HCT116 (cell line): ENCODE measurements around the gene PCBP1. TPM values are rescaled to one million over a fixed set of nuclear protein-coding genes. Genes with fewer than 3 reads are reported as not detected.

Source experiments
- ATAC-seq: fragments of 200-7000 bp; cut with Tn5 transposase; 2 replicates; pipeline ENCODE4 v1.9.1; 2020; ENCODE audit warnings: mild to moderate bottlenecking, moderate library complexity
- BruUV-seq: library from RNA; stranded (reverse); fragments of 400-500 nt; replicated peaks from 2 replicates; lab custom pipeline; 2021; lab: Mats Ljungman, UMichigan
- CTCF ChIA-PET: fragments of 300-600 bp; sonication (Branson Sonifier 250); formaldehyde crosslinking; loops from one replicate; lab custom pipeline; 2021; ENCODE audit warnings: antibody characterized with exemption; lab: Charles Lee
- POLR2A ChIA-PET: fragments of 300-600, 350-600 bp; sonication (Branson Sonifier 250); formaldehyde crosslinking; loops from one replicate; lab custom pipeline; 2021; ENCODE audit warnings: antibody characterized with exemption; lab: Charles Lee
- RAD21 ChIA-PET, 2 experiments: fragments of 300-600 bp; sonication (Branson Sonifier 250); formaldehyde crosslinking; loops; one replicate each; lab custom pipeline; 2023; ENCODE audit warnings: low total read pairs in 2 of 2; ENCODE audit not compliant: uncharacterized antibody in 2 of 2, unreplicated experiment in 2 of 2, low non-redundant PET in 1 of 2; lab: Charles Lee
- DNase-seq: peaks from one replicate; pipeline ENCODE4 v3.0.0-alpha.2; 2010; ENCODE audit warnings: low read depth, low spot score
- H2AFZ ChIP-seq: fragments of 200-600 bp; shearing (Covaris generic), sonication (generic); 2 replicates; pipeline ENCODE4 v1.6.1; 2017; ENCODE audit warnings: low read depth, mixed run types, mixed read lengths, antibody characterized with exemption, low read length; ENCODE audit not compliant: poor library complexity, severe bottlenecking
- H3K27ac ChIP-seq: 2 replicates; pipeline ENCODE4 v1.5.1; 2012; ENCODE audit warnings: low read depth, low read length
- H3K27me3 ChIP-seq: fragments of 200-600 bp; sonication (generic); 2 replicates; pipeline ENCODE4 v1.6.1; 2016; ENCODE audit warnings: mixed run types, low read length, mixed read lengths; ENCODE audit not compliant: insufficient read depth
- H3K36me3 ChIP-seq, 2 experiments: fragments of 200-500 bp in 1 of 2; fragments of 200-600 bp in 1 of 2; sonication (Bioruptor generic) in 1 of 2; sonication (generic) in 1 of 2; 2 replicates each; pipeline versions ENCODE4 v1.5.1 to v1.6.1; 2014 to 2016; ENCODE audit warnings: low read length in 2 of 2, inconsistent platforms in 1 of 2, mixed read lengths in 1 of 2, mixed run types in 1 of 2; ENCODE audit not compliant: insufficient read depth in 2 of 2, control insufficient read depth in 1 of 2
- H3K4me1 ChIP-seq, 2 experiments: fragments of 200-600 bp in 1 of 2; sonication (generic) in 1 of 2; 2 replicates each; pipeline versions ENCODE4 v1.5.1 to v1.6.1; 2012 to 2017; ENCODE audit warnings: low read length in 2 of 2, inconsistent platforms in 1 of 2, mild to moderate bottlenecking in 1 of 2, mixed read lengths in 1 of 2, mixed run types in 1 of 2, moderate library complexity in 1 of 2; ENCODE audit not compliant: insufficient read depth in 2 of 2, control insufficient read depth in 1 of 2
- H3K4me2 ChIP-seq: fragments of 200-600 bp; sonication (generic); 2 replicates; pipeline ENCODE4 v1.6.1; 2017; ENCODE audit warnings: mixed run types, low read length, mixed read lengths
- H3K4me3 ChIP-seq, 2 experiments: fragments of 200-600 bp in 1 of 2; sonication (generic) in 1 of 2; replicated peaks in 1 of 2; 2 replicates each; pipeline ENCODE4 v1.5.1; 2011 to 2016; ENCODE audit warnings: low read length in 2 of 2, control low read depth in 1 of 2, low read depth in 1 of 2, mild to moderate bottlenecking in 1 of 2, mixed read lengths in 1 of 2, mixed run types in 1 of 2
- H3K79me2 ChIP-seq: fragments of 200-600 bp; sonication (generic); 2 replicates; pipeline ENCODE4 v1.6.1; 2017; ENCODE audit warnings: mild to moderate bottlenecking, mixed run types, low read length, moderate library complexity, mixed read lengths; ENCODE audit not compliant: insufficient read depth
- H3K9ac ChIP-seq: fragments of 200-600 bp; sonication (generic); 2 replicates; pipeline ENCODE4 v1.6.1; 2016; ENCODE audit warnings: low read length, mixed read lengths
- H3K9me2 ChIP-seq: fragments of 200-600 bp; sonication (generic), shearing (Covaris generic); 2 replicates; pipeline ENCODE4 v1.6.1; 2017; ENCODE audit warnings: mixed run types, mild to moderate bottlenecking, moderate library complexity; ENCODE audit not compliant: insufficient read depth
- H3K9me3 ChIP-seq, 2 experiments: fragments of 200-500 bp in 1 of 2; fragments of 200-600 bp in 1 of 2; sonication (Bioruptor generic) in 1 of 2; sonication (generic) in 1 of 2; 2 replicates each; pipeline ENCODE4 v1.6.1; 2014 to 2017; ENCODE audit warnings: low read length in 2 of 2, mixed read lengths in 2 of 2, inconsistent platforms in 1 of 2, low read depth in 1 of 2, mild to moderate bottlenecking in 1 of 2, mixed run types in 1 of 2, moderate library complexity in 1 of 2; ENCODE audit not compliant: control insufficient read depth in 1 of 2, insufficient read depth in 1 of 2
- H4K20me1 ChIP-seq: fragments of 200-600 bp; sonication (generic), shearing (Covaris generic); 2 replicates; pipeline ENCODE4 v1.6.1; 2017; ENCODE audit warnings: mixed run types, mild to moderate bottlenecking, moderate library complexity; ENCODE audit not compliant: insufficient read depth
- CBX3 ChIP-seq: IDR thresholded peaks from 2 replicates; pipeline ENCODE4 v1.6.1; 2012; ENCODE audit warnings: low read depth
- CEBPB ChIP-seq: IDR thresholded peaks from 2 replicates; pipeline ENCODE4 v1.6.1; 2012; ENCODE audit warnings: low read depth
- EZH2phosphoT487 ChIP-seq: fragments of 200-600 bp; IDR thresholded peaks from 2 replicates; pipeline ENCODE4 v1.6.1; 2018; ENCODE audit warnings: antibody characterized with exemption, borderline replicate concordance
- FOSL1 ChIP-seq: IDR thresholded peaks from 2 replicates; pipeline ENCODE4 v1.6.1; 2012; ENCODE audit warnings: low read depth
- POLR2AphosphoS5 ChIP-seq: IDR thresholded peaks from 2 replicates; pipeline ENCODE4 v1.6.1; 2011; ENCODE audit warnings: mild to moderate bottlenecking, low read depth, low read length, moderate library complexity
- RAD21 ChIP-seq: IDR thresholded peaks from 2 replicates; pipeline ENCODE4 v1.6.1; 2012; ENCODE audit warnings: low read depth, mild to moderate bottlenecking
- SIN3A ChIP-seq: IDR thresholded peaks from 2 replicates; pipeline ENCODE4 v1.6.1; 2012; ENCODE audit warnings: low read depth
- SRF ChIP-seq: IDR thresholded peaks from 2 replicates; pipeline ENCODE4 v1.6.1; 2012; ENCODE audit warnings: low read depth
- YY1 ChIP-seq: IDR thresholded peaks from 2 replicates; pipeline ENCODE4 v1.6.1; 2011; ENCODE audit warnings: low read length, low read depth, moderate library complexity, mild to moderate bottlenecking; ENCODE audit not compliant: insufficient replicate concordance; ENCODE audit errors: extremely low read depth
- intact Hi-C: fragments of 100-400 bp; cut with micrococcal nuclease; formaldehyde crosslinking; loops from 2 replicates; pipeline ENCODE4 v1.10.0; 2022
- total RNA-seq: library from RNA; stranded (reverse); gene quantifications from one replicate; pipeline ENCODE4 v1.2.1, GENCODE V29; 2021; ENCODE audit not compliant: unreplicated experiment
- TF ChIP-seq, protein P1 (sequence below): IDR thresholded peaks from 2 replicates; pipeline ENCODE4 v1.6.1; 2011; ENCODE audit warnings: mild to moderate bottlenecking, low read length, moderate library complexity; ENCODE audit not compliant: insufficient replicate concordance; ENCODE audit errors: extremely low read depth
- TF ChIP-seq, protein P2 (sequence below): IDR thresholded peaks from 2 replicates; pipeline ENCODE4 v1.6.1; 2012; ENCODE audit warnings: low read depth

Gene PCBP1
- total RNA-seq, 1 experiment from 2014 or later: 256 TPM

DNA sequence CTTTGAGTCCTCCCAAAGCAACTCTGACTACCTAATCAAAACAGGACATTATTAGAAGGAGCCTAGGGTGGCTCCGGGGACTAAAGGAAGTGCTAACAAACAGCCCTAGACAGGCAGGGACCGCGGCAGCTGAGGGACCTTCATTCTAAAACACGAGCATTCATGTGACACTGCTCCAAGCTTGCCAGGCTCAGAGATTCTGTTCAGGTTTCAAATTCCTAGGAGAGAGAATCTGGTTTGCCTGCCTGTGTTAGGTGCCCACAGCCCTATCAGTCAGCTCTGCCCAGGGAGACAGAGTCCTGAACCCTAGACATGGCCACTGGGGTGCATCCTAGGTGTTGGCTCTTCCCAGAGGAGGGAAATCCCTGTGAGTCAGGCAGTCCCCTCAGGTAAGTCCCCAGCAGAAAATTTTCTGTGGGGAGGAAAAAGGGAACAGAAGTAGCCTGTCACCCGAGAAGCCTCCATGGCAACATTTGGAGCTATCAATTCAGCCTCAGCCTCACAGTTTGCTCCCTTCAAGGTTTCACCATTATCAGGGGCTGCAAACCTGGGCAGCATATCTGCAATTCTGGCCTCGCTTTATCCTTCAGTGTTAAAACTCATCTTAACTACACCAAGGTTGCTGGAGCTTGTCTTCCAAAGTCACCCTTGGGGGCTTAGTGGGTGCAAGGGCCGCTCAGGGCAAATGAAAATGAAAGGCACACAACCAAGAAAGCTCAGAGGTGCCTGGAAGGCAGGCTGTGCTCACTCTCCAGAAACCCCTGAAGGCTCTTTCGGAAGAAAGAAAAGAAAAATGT lies 28.6 kb downstream of the PCBP1 start:
- BruUV-seq: no TSS peak
- Histone ChIP-seq H3K36me3 (no peaks in the 10 kb centered on the region), H3K4me3 (no peak overlapping the region), H3K79me2 (no peaks in the 10 kb centered on the region), H3K4me1 (peaks cover 30 to 37% of the 10 kb centered on the region in 2 experiments), H4K20me1 (no peaks in the 10 kb centered on the region), H3K4me2 (no peak overlapping the region), H3K27ac (no peak overlapping the region), H3K9me2 (no peaks in the 10 kb centered on the region), H2AFZ (no peak overlapping the region), H3K9ac (no peak overlapping the region), H3K9me3 (no peaks in the 10 kb centered on the region), H3K27me3 (no peaks in the 10 kb centered on the region)
- no peak for ATAC-seq
- ChIA-PET CTCF (no interaction called here), POLR2A (interaction anchor here (0.7 to 1.3 kb wide), 4 partner anchors 20 to 202 kb away, joined by 3 to 5 read pairs (median 4); partner anchors contain the start of gene MXD1), RAD21 (no interaction called here)
- intact Hi-C loops: no loop called here
- TF ChIP-seq CEBPB (no peak), FOSL1 (no peak), SRF (no peak), SIN3A (no peak), POLR2AphosphoS5 (no peak), EZH2phosphoT487 (no peak), CBX3 (no peak), RAD21 (no peak), YY1 (no peak)
- TF ChIP-seq, protein P1, sequence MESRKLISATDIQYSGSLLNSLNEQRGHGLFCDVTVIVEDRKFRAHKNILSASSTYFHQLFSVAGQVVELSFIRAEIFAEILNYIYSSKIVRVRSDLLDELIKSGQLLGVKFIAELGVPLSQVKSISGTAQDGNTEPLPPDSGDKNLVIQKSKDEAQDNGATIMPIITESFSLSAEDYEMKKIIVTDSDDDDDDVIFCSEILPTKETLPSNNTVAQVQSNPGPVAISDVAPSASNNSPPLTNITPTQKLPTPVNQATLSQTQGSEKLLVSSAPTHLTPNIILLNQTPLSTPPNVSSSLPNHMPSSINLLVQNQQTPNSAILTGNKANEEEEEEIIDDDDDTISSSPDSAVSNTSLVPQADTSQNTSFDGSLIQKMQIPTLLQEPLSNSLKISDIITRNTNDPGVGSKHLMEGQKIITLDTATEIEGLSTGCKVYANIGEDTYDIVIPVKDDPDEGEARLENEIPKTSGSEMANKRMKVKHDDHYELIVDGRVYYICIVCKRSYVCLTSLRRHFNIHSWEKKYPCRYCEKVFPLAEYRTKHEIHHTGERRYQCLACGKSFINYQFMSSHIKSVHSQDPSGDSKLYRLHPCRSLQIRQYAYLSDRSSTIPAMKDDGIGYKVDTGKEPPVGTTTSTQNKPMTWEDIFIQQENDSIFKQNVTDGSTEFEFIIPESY: no peak
- TF ChIP-seq, protein P2, sequence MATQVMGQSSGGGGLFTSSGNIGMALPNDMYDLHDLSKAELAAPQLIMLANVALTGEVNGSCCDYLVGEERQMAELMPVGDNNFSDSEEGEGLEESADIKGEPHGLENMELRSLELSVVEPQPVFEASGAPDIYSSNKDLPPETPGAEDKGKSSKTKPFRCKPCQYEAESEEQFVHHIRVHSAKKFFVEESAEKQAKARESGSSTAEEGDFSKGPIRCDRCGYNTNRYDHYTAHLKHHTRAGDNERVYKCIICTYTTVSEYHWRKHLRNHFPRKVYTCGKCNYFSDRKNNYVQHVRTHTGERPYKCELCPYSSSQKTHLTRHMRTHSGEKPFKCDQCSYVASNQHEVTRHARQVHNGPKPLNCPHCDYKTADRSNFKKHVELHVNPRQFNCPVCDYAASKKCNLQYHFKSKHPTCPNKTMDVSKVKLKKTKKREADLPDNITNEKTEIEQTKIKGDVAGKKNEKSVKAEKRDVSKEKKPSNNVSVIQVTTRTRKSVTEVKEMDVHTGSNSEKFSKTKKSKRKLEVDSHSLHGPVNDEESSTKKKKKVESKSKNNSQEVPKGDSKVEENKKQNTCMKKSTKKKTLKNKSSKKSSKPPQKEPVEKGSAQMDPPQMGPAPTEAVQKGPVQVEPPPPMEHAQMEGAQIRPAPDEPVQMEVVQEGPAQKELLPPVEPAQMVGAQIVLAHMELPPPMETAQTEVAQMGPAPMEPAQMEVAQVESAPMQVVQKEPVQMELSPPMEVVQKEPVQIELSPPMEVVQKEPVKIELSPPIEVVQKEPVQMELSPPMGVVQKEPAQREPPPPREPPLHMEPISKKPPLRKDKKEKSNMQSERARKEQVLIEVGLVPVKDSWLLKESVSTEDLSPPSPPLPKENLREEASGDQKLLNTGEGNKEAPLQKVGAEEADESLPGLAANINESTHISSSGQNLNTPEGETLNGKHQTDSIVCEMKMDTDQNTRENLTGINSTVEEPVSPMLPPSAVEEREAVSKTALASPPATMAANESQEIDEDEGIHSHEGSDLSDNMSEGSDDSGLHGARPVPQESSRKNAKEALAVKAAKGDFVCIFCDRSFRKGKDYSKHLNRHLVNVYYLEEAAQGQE: no peak
- DNase-seq: no peak
